HG02943 (cell line): ENCODE results near the gene CORIN.
"Not testable (repeated sequence)": the region's sequence is repeated elsewhere in the genome, so short reads cannot be mapped to it uniquely, and the experiment has no call there.

Source experiments
- ATAC-seq: cut with Tn5 transposase; IDR thresholded peaks from one replicate; pipeline ENCODE4 v1.9.1; 2021; ENCODE audit warnings: mild to moderate bottlenecking, low read depth, moderate library complexity; ENCODE audit not compliant: unreplicated experiment

CORIN gene

DNA sequence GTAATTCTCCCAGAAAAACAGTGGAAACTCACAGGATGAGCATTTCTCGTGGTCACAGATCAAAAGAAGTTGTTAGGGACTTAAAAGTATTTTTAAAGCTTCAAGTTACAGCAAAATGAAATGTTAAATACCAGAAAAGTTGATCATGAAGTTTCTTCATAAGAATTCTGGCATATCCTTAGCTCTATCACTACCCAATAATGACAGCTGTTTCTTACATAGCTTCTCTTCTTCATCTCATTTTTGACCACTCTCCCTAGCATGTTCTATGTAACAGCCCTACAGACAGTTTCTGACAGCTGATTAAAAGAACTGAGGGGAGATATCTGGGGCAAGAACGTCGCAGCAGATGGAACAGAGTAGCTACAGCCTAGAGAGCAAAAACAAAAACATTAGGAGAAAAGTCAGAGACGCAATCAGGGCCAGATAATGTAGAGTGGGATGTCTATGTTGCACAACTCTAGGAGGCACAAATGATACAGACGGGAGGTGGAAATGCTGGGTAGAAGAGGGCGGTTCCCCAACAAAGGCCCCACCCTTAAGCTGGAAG, 108.7 kb downstream of the CORIN start:
- ATAC-seq, result no peak

DNA sequence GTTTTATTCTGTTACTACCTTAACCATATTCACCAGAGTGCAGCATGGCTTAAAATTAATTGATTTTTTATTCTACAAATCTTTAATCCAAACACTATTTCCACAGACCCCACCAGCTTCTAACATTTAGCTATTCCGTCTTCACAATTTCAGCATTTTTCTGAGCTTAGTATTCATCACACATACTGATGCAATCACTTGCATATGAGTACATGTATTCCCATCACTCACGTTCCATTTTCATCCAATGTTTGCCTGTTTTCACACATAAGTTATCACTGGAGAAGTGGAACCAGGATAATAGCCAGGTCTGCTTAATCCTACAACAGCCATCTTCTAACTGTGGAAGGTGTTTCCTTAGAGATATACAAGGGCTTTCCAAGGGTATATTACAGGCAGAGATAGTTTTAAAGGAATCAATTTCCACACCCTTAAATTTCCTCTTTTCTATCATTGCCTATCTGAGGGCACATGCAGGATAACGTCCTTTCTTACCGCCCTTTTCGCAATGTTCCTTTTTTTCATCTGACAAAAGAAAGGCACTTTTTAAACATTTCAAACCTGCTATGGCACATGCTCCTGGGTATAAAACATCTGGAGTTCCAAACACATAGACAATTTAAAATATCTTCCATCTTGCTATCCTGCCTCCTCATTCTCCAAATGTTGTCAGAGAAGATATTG, 115.8 kb downstream of the CORIN start:
- ATAC-seq, result no peak

DNA sequence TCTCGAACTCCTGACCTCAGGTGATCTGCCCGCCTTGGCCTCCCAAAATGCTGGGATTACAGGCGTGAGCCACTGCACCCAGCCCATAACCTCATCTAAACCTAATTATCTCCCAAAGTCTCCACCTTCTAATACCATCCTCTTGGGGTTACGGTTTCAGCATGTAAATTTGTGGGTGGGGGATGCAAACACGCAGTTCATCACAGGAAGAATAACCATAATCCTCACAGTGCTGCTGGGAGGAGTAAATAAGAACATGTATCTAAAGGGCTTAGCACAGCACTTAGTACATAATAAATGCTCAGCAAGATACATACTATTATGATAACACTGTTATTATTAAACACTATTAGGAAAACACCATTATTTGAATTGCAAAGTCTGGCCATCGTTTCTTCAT, 116.4 kb downstream of the CORIN start:
- no peak for ATAC-seq

DNA sequence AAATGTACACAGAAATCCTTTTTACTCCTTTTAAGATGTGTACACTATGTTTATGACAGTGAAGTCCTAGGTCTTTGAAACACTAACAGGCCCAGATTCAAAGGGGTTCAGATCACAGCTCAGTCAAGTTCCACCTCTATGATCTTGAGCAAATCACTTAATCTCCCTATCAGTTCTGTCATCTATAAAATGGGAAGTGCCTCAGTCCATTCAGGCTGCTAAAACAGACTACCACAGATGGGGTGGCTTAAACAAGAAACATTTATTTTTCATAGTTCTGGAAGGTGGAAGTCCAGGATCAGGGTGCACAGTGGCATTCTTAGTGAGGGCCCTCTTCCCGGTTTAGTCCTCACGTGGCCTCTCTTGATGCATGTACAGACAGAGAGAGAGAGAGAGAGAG, 117.1 kb downstream of the CORIN start:
- no peak for ATAC-seq

DNA sequence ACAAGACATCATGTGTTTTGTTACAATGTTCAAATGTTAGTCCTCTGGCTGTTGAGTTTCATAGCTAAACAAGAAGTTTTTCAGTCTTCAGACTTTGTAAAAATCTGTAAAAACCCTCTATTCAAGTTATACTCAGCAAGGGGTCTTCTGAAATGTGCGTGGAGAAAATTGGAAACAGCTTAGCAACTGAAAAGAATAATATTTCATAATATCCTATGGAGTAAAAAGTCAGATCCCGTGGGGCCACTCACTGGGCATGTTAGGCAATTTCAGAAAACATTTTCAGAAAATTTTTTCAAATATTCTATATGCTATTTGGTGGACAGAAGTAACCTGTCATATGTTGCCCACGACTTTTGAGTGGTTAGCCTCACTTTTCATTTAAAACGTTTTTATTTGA, 118.3 kb downstream of the CORIN start:
- ATAC-seq, result no peak

DNA sequence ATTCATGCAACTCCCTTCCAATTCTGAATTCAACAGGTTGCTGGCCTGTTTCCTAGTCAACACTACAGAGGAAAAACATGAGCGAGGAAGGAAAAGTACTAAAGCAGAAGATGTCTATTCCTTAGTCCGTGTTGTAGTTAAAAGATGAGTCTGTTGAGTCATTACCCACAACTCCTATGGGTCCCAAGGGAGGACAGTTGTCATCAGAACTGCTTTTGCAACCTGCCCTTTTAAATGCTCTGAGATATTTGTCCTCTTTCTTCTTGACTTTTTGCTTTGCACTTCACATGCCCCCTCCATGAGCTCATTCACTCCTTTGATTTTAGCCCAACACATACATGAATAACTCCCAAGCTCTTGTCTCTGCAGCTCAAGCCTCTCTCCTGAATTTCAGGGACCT, 119.2 kb downstream of the CORIN start:
- no peak for ATAC-seq

DNA sequence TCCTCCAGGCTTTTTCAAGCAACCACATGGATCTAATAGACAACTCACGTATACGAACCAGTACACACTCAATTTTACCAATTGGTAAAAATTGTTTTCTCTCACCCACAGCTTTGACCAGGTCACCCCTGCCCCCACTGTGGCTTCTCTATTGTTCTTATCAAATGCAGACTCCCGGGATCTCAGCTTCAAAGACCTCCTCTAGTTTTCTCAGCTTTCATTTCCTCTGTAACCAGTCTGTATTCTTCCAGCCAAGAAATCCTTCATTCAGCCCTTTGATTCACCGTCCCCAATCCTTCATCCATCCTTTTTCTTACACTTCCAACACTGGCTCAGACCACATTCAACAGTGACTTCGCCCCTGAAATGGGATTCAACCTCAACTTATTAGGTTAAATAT, 120.7 kb downstream of the CORIN start:
- ATAC-seq, result no peak

DNA sequence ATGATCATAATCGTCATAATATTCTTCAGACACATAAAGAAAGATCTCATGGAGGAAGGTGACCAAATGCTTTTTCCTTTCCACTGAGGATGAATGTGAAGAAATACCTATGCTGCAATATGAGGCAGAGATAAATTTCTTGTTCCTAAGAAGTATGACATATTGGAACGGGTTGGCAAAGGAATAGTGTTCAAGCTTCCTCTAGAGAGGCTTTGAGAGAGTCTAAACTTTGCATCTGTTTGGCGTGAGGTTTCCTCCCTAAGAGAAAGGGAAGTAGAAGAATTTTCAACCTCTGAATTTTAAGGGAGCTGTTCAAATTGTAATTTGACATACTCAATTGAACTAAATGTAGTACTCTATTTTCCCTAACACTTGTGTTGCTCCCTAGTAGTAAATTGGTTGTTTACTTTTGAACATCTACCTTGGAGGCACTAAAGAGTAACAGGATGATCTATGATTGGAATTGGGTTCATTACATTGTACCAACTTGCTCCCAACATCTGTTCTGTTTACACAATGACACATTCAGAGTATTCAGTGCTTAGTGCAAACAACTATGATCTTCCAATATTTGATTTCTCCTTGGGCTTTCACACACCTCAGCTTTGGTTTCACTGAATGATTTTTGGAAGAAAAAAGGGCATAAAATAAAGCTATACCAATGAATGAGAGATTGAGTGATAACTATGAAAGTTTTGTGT, 122.0 kb downstream of the CORIN start:
- no peak for ATAC-seq

DNA sequence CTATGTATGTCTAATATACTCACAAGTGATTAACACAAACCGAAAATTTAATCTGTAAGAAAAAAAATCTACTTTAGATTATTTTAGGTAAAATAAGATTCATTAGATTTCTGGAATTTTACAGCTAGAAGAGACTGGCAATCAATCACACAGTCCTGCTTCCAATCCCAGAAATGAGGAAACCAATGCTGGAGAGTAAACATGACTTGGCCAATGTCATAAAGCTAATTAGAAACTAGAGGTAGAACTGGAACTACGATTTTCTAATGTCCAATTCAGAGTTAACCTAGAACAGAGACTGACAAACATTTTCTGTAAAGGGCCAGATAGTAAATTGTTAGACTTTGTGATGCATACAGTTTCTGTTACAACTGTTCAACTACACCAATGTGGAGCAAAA, 123.6 kb downstream of the CORIN start:
- ATAC-seq, result no peak

DNA sequence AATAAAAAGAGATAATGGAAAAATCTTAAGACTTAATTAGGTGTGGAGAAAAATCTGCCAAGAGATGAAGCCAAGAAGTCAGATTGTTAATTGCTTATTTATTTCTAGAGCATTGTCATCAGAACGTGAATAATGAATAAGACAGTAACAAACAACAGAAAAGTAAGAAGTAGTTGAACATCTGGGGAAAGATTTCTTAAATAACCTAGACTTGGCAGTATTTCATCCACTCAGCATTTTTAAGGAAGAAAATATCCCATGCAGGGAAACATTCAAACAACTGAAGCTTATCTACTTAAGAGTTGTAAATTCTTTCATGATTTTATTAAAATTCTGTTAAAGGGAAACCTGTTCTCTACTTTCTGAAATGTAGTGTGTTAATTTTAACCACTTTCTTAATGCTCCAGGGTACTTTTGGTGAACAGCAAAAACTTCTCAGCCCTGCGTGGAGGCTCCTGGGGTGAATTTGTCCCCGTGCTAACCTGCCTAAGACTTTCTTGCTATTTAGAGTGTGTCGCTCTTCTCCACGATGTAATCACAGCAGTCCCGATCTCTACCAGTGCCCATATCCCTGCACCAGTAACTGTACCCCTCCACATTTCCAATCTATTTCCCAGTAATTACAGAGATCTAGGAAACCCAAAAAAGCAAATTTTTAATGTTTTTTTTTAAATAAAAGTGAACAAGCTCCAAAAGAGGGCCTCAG, 124.6 kb downstream of the CORIN start:
- ATAC-seq, result no peak

DNA sequence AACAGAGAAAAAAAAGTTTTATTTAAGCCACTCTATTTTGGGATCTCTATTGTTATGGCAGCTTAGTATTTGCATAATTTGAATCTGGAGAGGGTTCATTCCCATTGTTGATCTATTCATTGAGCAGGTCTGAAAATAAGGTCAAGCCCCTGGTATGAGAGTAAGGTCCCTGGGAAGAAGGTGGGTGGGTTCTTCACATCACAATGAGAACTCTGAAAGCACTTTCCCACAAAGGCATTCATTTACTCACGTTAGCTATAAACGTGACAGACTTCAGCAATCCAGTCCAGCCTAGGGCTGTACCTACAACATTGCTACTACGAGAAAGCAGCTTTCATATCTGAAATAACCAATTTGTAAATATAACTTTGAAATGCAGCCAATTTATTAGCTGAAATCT, 126.2 kb downstream of the CORIN start:
- ATAC-seq, result no peak

DNA sequence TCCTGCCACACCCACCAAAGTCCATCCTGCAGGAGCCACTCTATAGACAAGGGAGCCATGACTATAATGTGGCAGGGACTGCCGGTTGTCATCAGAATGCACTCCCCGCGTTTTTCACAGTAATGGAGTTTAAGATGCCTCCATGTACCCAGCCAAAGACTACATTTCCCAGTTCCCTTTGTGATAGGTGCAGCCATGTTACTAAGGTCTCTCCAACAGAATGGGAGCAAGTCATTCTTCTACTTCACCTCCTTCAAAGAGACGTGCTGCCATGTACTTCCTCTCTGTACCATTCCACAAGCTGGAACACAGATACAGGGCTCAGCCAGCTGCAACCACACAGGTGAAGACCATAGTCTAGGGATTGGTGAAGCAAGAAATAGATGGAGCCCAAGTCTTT, 126.7 kb downstream of the CORIN start:
- no peak for ATAC-seq

DNA sequence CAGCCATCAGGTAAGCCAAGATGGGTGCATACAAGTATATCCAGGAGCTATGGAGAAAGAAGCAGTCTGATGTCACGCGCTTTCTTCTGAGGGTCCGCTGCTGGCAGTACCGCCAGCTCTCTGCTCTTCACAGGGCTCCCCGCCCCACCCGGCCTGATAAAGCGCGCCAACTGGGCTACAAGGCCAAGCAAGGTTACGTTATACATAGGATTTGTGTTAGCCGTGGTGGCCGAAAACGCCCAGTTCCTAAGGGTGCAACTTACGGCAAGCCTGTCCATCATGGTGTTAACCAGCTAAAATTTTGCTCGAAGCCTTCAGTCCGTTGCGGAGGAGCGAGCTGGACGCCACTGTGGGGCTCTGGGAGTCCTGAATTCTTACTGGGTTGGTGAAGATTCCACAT, 131.5 kb downstream of the CORIN start:
- ATAC-seq, result not testable (repeated sequence)

DNA sequence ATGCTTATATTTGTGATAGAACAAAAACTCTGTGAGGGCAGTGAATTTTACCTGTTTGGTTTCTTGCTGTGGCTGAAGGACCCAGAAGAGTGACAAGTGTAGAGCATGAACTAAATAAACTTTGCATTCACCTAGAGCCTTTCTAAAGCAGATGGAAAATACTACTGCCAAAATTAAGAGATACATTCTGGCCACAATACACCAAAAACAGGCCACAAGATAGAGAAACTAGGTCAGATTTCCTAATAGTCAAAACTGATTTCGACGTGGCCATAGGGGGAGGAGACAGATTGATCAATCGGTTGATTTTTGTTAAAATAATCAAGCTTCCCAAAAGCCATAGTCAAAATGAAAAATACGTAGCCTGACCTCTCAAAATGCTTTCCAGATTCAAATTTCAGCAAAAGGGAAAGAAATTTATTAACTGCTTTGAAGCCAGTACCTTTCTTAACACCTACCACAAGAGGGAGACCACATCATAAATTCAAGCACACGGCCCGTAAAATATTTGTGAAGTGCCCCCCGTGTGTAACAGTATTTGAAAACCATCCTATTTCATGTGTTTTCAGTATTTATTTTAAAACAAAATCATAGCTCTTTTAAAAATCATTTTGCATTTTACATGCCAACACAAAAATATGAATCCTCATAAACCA, 132.4 kb downstream of the CORIN start:
- ATAC-seq, result no peak

DNA sequence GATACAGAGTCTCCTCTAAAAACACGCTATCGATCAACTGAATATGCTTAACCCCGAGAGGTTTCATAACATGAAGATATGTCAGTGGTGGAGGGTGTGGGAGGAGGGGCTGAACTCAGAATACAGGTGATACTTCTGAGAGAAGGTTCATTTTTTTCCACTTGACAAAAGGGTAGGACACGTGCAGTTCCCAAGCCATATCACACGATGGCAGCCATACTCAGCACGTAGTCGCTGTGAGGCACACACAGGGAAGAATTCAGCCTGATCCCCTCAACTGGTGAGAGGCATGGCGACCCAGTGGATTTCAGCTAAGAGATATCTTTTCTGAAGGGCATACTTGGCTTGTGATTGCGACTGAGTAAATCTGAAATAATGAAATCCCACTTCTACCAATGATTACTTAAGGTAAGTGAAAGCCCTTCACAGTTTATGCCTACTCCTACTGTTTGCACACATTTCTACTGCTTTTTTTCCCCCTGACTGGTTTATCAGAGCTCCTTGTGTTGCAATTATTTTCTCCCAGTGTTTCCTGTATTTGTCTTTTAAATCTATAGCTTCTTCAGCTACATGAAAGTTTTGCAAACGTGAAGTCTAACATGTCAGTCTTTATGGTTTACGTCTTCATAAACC, 133.1 kb downstream of the CORIN start:
- no peak for ATAC-seq

DNA sequence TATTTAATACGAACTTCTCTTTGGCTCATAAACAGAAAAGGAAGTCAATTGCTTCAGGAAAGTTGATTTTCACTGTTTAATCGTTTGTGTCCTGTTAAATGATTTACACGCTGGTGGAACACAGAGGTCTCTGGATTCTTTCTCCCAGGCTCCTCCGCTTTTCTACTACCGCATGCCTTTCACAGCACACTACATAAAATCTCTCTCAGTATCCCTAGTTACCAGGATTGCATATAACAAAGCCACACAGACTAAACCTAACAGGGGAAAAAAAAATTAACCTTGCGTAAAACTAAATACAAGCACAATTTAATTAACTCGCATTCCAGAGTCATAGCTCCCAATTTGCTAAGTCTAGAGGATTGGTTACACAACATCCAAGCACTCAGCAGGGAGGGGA, 133.9 kb downstream of the CORIN start:
- ATAC-seq, result no peak

DNA sequence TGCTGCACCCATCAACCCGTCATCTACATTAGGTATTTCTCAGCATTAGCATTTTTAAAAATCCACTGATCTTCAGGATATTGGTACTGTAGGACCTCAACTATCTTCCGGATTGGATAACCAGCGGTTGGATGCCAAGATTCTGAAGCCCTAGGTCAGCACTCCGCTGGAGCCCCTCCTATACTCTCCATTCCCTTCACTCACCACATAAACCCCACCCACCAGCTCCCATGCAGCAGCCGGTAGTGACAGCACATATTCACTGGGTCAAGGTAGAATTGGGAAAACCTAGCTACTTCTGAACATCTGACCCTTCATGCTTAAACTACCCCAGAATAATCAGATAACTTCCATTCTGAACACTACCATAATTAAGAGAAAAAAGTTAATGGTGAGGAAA, 134.9 kb downstream of the CORIN start:
- no peak for ATAC-seq

DNA sequence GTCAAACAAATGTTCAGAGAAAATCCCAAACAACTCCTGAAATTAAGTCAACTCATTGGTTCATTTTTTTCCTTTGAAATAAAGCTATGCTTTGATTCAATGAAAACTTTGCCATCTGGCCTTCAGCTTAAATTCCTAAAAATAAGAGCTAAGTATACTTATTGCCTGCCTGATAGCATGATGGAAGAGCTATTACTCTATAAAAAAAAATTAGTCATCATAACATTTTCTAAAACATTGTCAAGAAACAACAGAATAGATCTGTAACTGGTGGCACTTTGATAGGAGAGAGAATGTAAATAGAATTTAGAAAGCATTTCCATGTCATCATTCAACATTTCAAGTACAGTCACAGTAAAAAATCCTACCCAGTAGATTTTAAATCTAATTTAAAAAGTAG, 136.6 kb downstream of the CORIN start:
- ATAC-seq, result no peak

DNA sequence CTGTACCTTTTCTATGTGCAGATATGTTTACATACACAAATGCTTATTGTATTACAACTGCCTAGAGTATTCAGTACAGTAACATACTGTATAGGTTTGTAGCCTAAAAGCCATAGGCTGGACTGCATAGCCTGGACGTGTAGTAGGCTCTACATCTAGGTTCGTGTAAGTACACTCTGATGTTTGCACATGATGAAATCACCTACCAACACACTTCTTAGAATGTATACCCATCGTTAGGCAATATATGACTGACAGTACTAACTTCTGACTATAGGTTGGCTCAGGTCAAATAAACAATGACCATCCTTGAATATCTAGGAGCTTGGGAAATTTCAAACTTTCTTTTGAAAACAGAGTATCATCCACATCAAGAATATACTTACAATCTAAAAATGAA, 139.0 kb downstream of the CORIN start:
- ATAC-seq, result no peak

DNA sequence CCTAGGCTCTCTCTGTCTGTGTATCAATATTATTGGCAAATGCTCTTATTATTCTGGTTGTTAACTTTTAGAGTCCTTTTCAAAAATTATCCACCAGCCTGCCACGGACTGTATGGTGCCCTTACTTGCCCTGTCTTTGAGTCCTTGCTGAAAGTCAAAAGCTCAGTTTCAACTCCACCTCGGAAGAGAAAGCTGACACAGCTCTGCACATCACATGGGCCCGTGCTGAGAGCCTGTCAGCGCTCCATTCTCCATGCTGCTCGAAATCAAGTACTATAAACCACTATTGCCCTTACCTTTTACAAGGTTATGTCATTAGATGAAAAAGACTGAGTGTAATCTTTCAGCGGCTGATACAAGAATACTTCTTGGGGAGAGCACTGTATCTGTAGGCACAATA, 141.0 kb downstream of the CORIN start:
- no peak for ATAC-seq

DNA sequence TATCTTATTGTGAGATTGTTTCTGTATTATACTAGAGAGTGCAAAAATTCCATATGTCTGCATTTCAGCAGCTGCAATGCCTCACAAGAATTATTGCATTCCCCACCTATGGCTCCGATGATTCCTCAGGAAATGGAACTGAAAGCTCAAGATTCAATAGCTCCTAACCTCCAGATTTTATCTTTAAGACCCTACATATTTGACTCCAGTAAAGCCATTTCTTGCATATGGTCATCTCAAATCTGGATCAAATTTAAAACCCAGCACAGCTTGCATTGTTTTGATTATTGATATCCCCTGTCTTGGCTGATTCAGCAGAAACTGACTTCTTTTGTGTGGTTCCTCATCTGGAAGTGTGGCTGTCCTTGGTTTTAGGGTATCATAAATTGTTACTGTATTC, 142.6 kb downstream of the CORIN start:
- no peak for ATAC-seq
